HEK293 (cell line): Measurements from ENCODE around the gene ROR2.

ENCODE experiments used
- CTCF ChIA-PET: fragments of 350-600 bp; formaldehyde crosslinking; extraction: SDS; loops from one replicate; lab custom pipeline; 2021; ENCODE audit warnings: antibody characterized with exemption; lab: Yijun Ruan, JAX
- POLR2A ChIA-PET: fragments of 300-600 bp; formaldehyde crosslinking; extraction: SDS; loops from one replicate; lab custom pipeline; 2020; ENCODE audit warnings: antibody characterized with exemption, inconsistent platforms; lab: Yijun Ruan, JAX
- H3K27ac ChIP-seq: fragments of 200-500 bp; sonication (Bioruptor generic); 2 replicates; pipeline ENCODE4 v1.5.1; 2014; ENCODE audit warnings: low read depth, low read length, control low read depth, inconsistent platforms; ENCODE audit errors: extremely low read depth
- H3K36me3 ChIP-seq, 2 experiments: fragments of 200-500 bp in 1 of 2; sonication (Bioruptor generic) in 1 of 2; 1 replicate in 1 of 2; 2 replicates in 1 of 2; pipeline ENCODE4 v1.5.1; 2014 to 2017; ENCODE audit warnings: inconsistent platforms in 2 of 2, low read length in 2 of 2; ENCODE audit not compliant: control insufficient read depth in 2 of 2, insufficient read depth in 1 of 2
- H3K4me1 ChIP-seq: fragments of 200-500 bp; sonication (Bioruptor generic); 2 replicates; pipeline ENCODE4 v1.5.1; 2014; ENCODE audit warnings: mild to moderate bottlenecking, low read length, inconsistent platforms; ENCODE audit not compliant: control insufficient read depth, insufficient read depth
- H3K4me3 ChIP-seq: 2 replicates; pipeline ENCODE4 v1.5.1; 2011; ENCODE audit warnings: low read depth, mild to moderate bottlenecking, control low read depth, low read length, moderate library complexity
- H3K9me3 ChIP-seq: fragments of 200-500 bp; sonication (Bioruptor generic); 2 replicates; pipeline ENCODE4 v1.5.1; 2014; ENCODE audit warnings: low read depth, low read length, inconsistent platforms; ENCODE audit not compliant: control insufficient read depth, insufficient read depth
- EGR2 ChIP-seq: fragments of 450-650 bp; formaldehyde crosslinking; IDR thresholded peaks from 2 replicates; pipeline ENCODE4 v1.5.1; 2016; ENCODE audit warnings: low read depth, missing biosample characterization, missing genetic modification characterization
- MYNN ChIP-seq: fragments of 450-650 bp; formaldehyde crosslinking; IDR thresholded peaks from 2 replicates; pipeline ENCODE4 v1.5.1; 2016; ENCODE audit warnings: missing biosample characterization, missing genetic modification characterization, borderline replicate concordance
- ZBTB20 ChIP-seq: fragments of 450-650 bp; formaldehyde crosslinking; IDR thresholded peaks from 2 replicates; pipeline ENCODE4 v1.5.1; 2016; ENCODE audit warnings: missing biosample characterization, missing genetic modification characterization
- ZFHX2 ChIP-seq: fragments of 450-650 bp; formaldehyde crosslinking; conservative IDR thresholded peaks from 2 replicates; pipeline ENCODE4 v1.5.1; 2016; ENCODE audit warnings: missing biosample characterization, missing genetic modification characterization
- ZNF175 ChIP-seq: fragments of 450-650 bp; formaldehyde crosslinking; IDR thresholded peaks from 2 replicates; pipeline ENCODE4 v1.5.1; 2016; ENCODE audit warnings: missing biosample characterization, missing genetic modification characterization
- ZNF184 ChIP-seq: fragments of 450-650 bp; IDR thresholded peaks from 2 replicates; pipeline ENCODE4 v1.5.1; 2018; ENCODE audit warnings: missing biosample characterization, mild to moderate bottlenecking, missing genetic modification characterization
- ZNF341 ChIP-seq: fragments of 450-650 bp; formaldehyde crosslinking; IDR thresholded peaks from 2 replicates; pipeline ENCODE4; 2016; ENCODE audit warnings: low read depth, missing biosample characterization, missing genetic modification characterization
- ZNF530 ChIP-seq: fragments of 450-650 bp; formaldehyde crosslinking; IDR thresholded peaks from 2 replicates; pipeline ENCODE4 v1.5.1; 2016; ENCODE audit warnings: low read depth, missing biosample characterization, missing genetic modification characterization
- ZNF558 ChIP-seq: fragments of 450-650 bp; formaldehyde crosslinking; IDR thresholded peaks from 2 replicates; pipeline ENCODE4 v1.5.1; 2016; ENCODE audit warnings: missing biosample characterization, missing genetic modification characterization
- ZNF610 ChIP-seq: fragments of 450-650 bp; formaldehyde crosslinking; IDR thresholded peaks from 2 replicates; pipeline ENCODE4 v1.5.1; 2016; ENCODE audit warnings: missing biosample characterization, missing genetic modification characterization, borderline replicate concordance
- ZNF626 ChIP-seq: fragments of 450-650 bp; sonication (Bioruptor Pico); formaldehyde crosslinking; IDR thresholded peaks from 2 replicates; pipeline ENCODE4 v1.5.1; 2018; ENCODE audit warnings: missing biosample characterization, missing genetic modification characterization, inconsistent platforms
- ZNF785 ChIP-seq: fragments of 450-650 bp; formaldehyde crosslinking; IDR thresholded peaks from 2 replicates; pipeline ENCODE4 v1.5.1; 2016; ENCODE audit warnings: missing biosample characterization, missing genetic modification characterization
- ZNF843 ChIP-seq: fragments of 450-650 bp; formaldehyde crosslinking; IDR thresholded peaks from 2 replicates; pipeline ENCODE4 v1.5.1; 2016; ENCODE audit warnings: missing biosample characterization, missing genetic modification characterization
- TF ChIP-seq, protein P1 (sequence below): fragments of 450-650 bp; formaldehyde crosslinking; IDR thresholded peaks from 2 replicates; pipeline ENCODE4 v1.5.1; 2017; ENCODE audit warnings: missing biosample characterization, missing genetic modification characterization
- TF ChIP-seq, protein P2 (sequence below): fragments of 450-650 bp; formaldehyde crosslinking; IDR thresholded peaks from 2 replicates; pipeline ENCODE4 v1.5.1; 2017; ENCODE audit warnings: missing biosample characterization, missing genetic modification characterization
- TF ChIP-seq, protein P3 (sequence below): fragments of 450-650 bp; formaldehyde crosslinking; IDR thresholded peaks from 2 replicates; pipeline ENCODE4 v1.5.1; 2016; ENCODE audit warnings: missing biosample characterization, missing genetic modification characterization, borderline replicate concordance
- TF ChIP-seq, protein P4 (sequence below): fragments of 450-650 bp; formaldehyde crosslinking; IDR thresholded peaks from 2 replicates; pipeline ENCODE4 v1.5.1; 2016; ENCODE audit warnings: missing biosample characterization, missing genetic modification characterization
- TF ChIP-seq, protein P5 (sequence below): fragments of 450-650 bp; formaldehyde crosslinking; IDR thresholded peaks from 2 replicates; pipeline ENCODE4 v1.5.1; 2017; ENCODE audit warnings: missing biosample characterization, missing genetic modification characterization

Gene ROR2

DNA sequence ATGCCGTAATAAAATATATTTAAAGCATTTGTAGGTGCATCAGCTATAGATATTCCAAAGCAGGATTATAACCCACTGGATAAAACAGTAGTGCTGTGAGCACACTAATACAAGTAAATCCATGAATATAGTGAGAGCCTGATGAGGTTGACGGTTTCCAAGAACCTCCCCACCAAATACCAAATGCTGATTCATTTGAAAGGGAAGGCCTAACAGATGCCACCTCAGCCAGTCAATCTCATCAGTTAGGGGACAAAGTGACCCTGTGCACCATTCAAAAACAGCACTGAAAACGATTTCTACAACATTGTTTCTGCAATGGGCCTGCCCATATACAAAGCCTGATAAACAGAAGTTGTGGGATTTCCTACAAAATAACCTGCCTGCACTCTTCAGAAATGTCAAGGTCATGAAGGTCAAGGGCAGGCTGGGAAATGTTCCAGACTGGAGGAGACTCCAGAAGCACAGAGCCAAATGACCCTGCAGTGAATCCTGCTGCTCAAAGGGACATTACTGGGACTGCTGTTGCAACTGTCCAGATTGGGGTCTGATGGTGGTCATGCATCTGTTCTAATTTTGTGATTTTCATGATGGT is 69.6 kb downstream of the ROR2 start (continued):
- TF ChIP-seq ZNF530 (tag by site-specific recombination) (no peak), ZNF843 (tag by site-specific recombination) (no peak)

DNA sequence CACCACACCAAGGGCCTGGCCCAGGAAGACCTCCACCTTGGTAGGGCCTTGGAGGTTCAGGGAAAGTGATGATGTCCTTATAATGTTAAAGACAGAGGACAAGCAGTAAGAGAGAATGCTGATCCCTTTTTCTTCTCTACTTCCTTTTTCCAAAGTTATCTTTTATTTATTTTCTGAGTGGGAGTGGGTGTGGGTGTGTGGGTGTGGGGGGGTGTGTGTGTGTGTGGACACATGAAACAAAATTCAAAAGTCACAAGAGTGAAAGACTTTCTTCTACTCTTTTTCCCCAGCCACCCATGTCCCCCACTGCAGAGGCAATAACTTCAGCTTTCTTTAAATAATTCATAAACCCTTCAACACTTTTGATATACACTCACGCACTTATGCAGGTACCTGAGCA is 70.8 kb downstream of the ROR2 start:
- CTCF ChIA-PET: interaction anchor here (0.9 kb wide), 1 partner anchor 71 kb away, joined by 3 read pairs; the partner anchor contains the start of gene ROR2
- POLR2A ChIA-PET: no interaction called here
- H3K4me3 ChIP-seq: no peak overlapping the region

More for the DNA sequence above, 70.8 kb downstream of the ROR2 start:
- TF ChIP-seq, protein P1, sequence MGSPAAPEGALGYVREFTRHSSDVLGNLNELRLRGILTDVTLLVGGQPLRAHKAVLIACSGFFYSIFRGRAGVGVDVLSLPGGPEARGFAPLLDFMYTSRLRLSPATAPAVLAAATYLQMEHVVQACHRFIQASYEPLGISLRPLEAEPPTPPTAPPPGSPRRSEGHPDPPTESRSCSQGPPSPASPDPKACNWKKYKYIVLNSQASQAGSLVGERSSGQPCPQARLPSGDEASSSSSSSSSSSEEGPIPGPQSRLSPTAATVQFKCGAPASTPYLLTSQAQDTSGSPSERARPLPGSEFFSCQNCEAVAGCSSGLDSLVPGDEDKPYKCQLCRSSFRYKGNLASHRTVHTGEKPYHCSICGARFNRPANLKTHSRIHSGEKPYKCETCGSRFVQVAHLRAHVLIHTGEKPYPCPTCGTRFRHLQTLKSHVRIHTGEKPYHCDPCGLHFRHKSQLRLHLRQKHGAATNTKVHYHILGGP (tag by site-specific recombination): no peak
- TF ChIP-seq, protein P2, sequence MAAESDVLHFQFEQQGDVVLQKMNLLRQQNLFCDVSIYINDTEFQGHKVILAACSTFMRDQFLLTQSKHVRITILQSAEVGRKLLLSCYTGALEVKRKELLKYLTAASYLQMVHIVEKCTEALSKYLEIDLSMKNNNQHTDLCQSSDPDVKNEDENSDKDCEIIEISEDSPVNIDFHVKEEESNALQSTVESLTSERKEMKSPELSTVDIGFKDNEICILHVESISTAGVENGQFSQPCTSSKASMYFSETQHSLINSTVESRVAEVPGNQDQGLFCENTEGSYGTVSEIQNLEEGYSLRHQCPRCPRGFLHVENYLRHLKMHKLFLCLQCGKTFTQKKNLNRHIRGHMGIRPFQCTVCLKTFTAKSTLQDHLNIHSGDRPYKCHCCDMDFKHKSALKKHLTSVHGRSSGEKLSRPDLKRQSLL (tag by site-specific recombination): no peak
- TF ChIP-seq ZNF610 (tag by site-specific recombination) (no peak), ZNF184 (tag by site-specific recombination) (no peak), ZNF558 (no peak), ZNF341 (tag by site-specific recombination) (no peak), EGR2 (tag by site-specific recombination) (peak; percentile 33; the same call in 1 of the 2 replicates), ZBTB20 (tag by site-specific recombination) (no peak), ZFHX2 (tag by site-specific recombination) (peak; percentile 34; the same call in 1 of the 2 replicates), MYNN (tag by site-specific recombination) (no peak), ZNF785 (no peak), ZNF175 (tag by site-specific recombination) (no peak), ZNF626 (tag by site-specific recombination) (no peak)
- TF ChIP-seq, protein P3, sequence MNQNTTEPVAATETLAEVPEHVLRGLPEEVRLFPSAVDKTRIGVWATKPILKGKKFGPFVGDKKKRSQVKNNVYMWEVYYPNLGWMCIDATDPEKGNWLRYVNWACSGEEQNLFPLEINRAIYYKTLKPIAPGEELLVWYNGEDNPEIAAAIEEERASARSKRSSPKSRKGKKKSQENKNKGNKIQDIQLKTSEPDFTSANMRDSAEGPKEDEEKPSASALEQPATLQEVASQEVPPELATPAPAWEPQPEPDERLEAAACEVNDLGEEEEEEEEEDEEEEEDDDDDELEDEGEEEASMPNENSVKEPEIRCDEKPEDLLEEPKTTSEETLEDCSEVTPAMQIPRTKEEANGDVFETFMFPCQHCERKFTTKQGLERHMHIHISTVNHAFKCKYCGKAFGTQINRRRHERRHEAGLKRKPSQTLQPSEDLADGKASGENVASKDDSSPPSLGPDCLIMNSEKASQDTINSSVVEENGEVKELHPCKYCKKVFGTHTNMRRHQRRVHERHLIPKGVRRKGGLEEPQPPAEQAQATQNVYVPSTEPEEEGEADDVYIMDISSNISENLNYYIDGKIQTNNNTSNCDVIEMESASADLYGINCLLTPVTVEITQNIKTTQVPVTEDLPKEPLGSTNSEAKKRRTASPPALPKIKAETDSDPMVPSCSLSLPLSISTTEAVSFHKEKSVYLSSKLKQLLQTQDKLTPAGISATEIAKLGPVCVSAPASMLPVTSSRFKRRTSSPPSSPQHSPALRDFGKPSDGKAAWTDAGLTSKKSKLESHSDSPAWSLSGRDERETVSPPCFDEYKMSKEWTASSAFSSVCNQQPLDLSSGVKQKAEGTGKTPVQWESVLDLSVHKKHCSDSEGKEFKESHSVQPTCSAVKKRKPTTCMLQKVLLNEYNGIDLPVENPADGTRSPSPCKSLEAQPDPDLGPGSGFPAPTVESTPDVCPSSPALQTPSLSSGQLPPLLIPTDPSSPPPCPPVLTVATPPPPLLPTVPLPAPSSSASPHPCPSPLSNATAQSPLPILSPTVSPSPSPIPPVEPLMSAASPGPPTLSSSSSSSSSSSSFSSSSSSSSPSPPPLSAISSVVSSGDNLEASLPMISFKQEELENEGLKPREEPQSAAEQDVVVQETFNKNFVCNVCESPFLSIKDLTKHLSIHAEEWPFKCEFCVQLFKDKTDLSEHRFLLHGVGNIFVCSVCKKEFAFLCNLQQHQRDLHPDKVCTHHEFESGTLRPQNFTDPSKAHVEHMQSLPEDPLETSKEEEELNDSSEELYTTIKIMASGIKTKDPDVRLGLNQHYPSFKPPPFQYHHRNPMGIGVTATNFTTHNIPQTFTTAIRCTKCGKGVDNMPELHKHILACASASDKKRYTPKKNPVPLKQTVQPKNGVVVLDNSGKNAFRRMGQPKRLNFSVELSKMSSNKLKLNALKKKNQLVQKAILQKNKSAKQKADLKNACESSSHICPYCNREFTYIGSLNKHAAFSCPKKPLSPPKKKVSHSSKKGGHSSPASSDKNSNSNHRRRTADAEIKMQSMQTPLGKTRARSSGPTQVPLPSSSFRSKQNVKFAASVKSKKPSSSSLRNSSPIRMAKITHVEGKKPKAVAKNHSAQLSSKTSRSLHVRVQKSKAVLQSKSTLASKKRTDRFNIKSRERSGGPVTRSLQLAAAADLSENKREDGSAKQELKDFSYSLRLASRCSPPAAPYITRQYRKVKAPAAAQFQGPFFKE (tag by site-specific recombination): no peak
- TF ChIP-seq, protein P4, sequence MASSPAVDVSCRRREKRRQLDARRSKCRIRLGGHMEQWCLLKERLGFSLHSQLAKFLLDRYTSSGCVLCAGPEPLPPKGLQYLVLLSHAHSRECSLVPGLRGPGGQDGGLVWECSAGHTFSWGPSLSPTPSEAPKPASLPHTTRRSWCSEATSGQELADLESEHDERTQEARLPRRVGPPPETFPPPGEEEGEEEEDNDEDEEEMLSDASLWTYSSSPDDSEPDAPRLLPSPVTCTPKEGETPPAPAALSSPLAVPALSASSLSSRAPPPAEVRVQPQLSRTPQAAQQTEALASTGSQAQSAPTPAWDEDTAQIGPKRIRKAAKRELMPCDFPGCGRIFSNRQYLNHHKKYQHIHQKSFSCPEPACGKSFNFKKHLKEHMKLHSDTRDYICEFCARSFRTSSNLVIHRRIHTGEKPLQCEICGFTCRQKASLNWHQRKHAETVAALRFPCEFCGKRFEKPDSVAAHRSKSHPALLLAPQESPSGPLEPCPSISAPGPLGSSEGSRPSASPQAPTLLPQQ (tag by site-specific recombination): no peak
- TF ChIP-seq, protein P5, sequence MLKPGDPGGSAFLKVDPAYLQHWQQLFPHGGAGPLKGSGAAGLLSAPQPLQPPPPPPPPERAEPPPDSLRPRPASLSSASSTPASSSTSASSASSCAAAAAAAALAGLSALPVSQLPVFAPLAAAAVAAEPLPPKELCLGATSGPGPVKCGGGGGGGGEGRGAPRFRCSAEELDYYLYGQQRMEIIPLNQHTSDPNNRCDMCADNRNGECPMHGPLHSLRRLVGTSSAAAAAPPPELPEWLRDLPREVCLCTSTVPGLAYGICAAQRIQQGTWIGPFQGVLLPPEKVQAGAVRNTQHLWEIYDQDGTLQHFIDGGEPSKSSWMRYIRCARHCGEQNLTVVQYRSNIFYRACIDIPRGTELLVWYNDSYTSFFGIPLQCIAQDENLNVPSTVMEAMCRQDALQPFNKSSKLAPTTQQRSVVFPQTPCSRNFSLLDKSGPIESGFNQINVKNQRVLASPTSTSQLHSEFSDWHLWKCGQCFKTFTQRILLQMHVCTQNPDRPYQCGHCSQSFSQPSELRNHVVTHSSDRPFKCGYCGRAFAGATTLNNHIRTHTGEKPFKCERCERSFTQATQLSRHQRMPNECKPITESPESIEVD (tag by site-specific recombination): no peak
- no peaks in the 10 kb centered on the region for H3K4me1 ChIP-seq
- no peaks in the 10 kb centered on the region for H3K36me3 ChIP-seq
- H3K27ac ChIP-seq: no peak overlapping the region
- no peaks in the 10 kb centered on the region for H3K9me3 ChIP-seq
